Vein endothelial cell (primary cell): ENCODE results near the gene MRTO4. TPM values are rescaled to one million over a fixed set of nuclear protein-coding genes. Genes with fewer than 3 reads are reported as not detected.

Experiments used
- small RNA-seq: library from RNA; depleted of rRNA; stranded (forward); fragments of <200 nt; gene quantifications from one replicate; pipeline ENCODE3, GENCODE V24; 2012
- total RNA-seq: library from RNA; depleted of rRNA; stranded (reverse); fragments of >200 nt; gene quantifications from 2 replicates; pipeline ENCODE4 v1.2.3, GENCODE V29; 2012

MRTO4 gene
- 35.3 and 46.0 TPM in 2 replicates for total RNA-seq

DNA sequence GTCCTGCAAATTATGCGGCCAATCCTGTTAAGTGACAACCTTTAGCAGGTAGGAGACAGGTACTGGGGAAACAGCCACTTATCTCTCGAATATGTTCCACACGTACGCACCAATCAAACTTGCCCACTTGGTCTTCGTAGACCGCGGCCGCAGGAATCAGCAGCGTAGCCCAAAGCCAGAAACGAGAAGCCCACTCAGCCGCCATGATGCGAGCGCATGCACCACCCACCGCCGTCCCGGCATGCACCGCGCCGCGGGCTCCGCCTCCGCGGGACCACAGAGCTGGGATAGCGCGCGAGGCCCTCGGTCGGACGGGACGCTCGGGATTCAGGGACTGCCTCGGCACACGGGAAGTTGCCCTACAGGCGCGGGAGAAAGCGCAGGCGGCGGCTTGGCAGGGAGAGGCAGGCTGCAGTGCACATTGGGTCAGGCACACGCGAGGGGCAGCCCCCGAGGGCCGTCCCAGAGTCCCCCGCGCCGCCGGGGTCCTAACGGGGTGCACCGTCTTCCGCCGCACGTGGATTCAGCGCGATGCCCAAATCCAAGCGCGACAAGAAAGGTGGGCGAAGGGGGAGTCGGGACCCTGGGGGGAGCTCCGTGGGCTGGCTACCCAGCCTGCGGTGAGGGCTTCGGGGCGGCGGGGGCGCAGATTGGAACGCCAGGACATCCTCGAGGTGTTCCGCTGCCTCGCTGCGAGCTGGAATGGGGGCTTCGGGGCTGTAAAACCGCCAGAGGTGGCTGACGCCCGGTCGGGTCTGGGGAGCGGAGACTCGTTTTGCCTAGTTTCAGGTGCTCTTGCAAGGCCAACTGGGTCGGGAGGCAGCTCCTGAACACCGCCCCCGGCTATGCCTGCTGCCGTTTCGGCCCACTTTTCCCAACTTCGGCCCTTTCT, at the start of gene MRTO4, which contains the start of gene EMC1:
Gene MRTO4 (plus strand): TSS at position 501 of the 892 bp plus-strand sequence. CDS start 31 bp downstream, at position 532.
Gene EMC1 (minus strand): TSS at position 220 of the 892 bp plus-strand sequence. CDS start 15 bp downstream, at position 205.

GRCh38 chr1:19209990-19210771, 41.4 kb upstream of the MRTO4 start, which contains the start of gene UBR4:
UBR4 (minus strand) TSS chr1:19210266; CDS start chr1:19210248, 18 bp downstream.

GRCh38 chr1:19288324-19289241, 37.0 kb downstream of the MRTO4 start, which contains the start of gene AKR7A3:
AKR7A3 (minus strand) TSS chr1:19288770; CDS start chr1:19288709, 61 bp downstream.

Small RNA genes within 50 kb of the gene (small RNA-seq; reads per million reads assigned to genes)
- gene RNU6-1099P = not detected

Other genes starting within 250 kb of the MRTO4 start
- 134 and 160 TPM in 2 replicates for gene UBR4, start 41.5 kb upstream of the MRTO4 start, total RNA-seq
- gene EMC1, start 281 bp upstream of the MRTO4 start, total RNA-seq = 73.5 and 78.0 TPM in 2 replicates
- 0.57 and 0.65 TPM in 2 replicates for gene AKR7A3, start 37.0 kb downstream of the MRTO4 start, total RNA-seq
- 64.7 and 68.5 TPM in 2 replicates for gene AKR7A2, start 60.3 kb downstream of the MRTO4 start, total RNA-seq
- 15.4 and 18.2 TPM in 2 replicates for gene SLC66A1, start 60.5 kb downstream of the MRTO4 start, total RNA-seq
- 215 and 226 TPM in 2 replicates for gene CAPZB, start 233.7 kb downstream of the MRTO4 start, total RNA-seq